BLaER1 treated with 17β-estradiol and CSF1 and Interleukin-3, amounts not matched to agents 10 nM and 100 nM (cell line): ENCODE data around the gene ADCY9.

Source experiments
- H3K27ac ChIP-seq, 11 experiments: shearing (Covaris generic); formaldehyde crosslinking; 2 replicates each; pipeline ENCODE4 v1.8.1; 2022
- H3K27me3 ChIP-seq, 11 experiments: shearing (Covaris generic); formaldehyde crosslinking; 2 replicates each; pipeline ENCODE4 v1.8.1; 2022
- H3K36me3 ChIP-seq, 11 experiments: shearing (Covaris generic); formaldehyde crosslinking; 2 replicates each; pipeline ENCODE4 v1.8.1; 2022
- H3K4me1 ChIP-seq, 10 experiments: shearing (Covaris generic); formaldehyde crosslinking; 2 replicates each; pipeline ENCODE4 v1.8.1; 2022
- H3K4me2 ChIP-seq, 11 experiments: shearing (Covaris generic); formaldehyde crosslinking; 2 replicates each; pipeline ENCODE4 v1.8.1; 2022
- H3K4me3 ChIP-seq, 10 experiments: shearing (Covaris generic); formaldehyde crosslinking; 2 replicates each; pipeline ENCODE4 v1.8.1; 2022
- H3K9ac ChIP-seq, 11 experiments: shearing (Covaris generic); formaldehyde crosslinking; 2 replicates each; pipeline ENCODE4 v1.8.1; 2022
- H3K9me3 ChIP-seq, 11 experiments: shearing (Covaris generic); formaldehyde crosslinking; replicated peaks in 1 of 11; 2 replicates each; pipeline ENCODE4 v1.8.1; 2022
- H4K20me1 ChIP-seq, 11 experiments: shearing (Covaris generic); formaldehyde crosslinking; 2 replicates each; pipeline ENCODE4 v1.8.1; 2022
- Cebpa-rat ChIP-seq, 11 experiments: shearing (Covaris generic); IDR thresholded peaks; 2 replicates each; pipeline ENCODE4 v1.8.1; 2022

ADCY9 gene

DNA sequence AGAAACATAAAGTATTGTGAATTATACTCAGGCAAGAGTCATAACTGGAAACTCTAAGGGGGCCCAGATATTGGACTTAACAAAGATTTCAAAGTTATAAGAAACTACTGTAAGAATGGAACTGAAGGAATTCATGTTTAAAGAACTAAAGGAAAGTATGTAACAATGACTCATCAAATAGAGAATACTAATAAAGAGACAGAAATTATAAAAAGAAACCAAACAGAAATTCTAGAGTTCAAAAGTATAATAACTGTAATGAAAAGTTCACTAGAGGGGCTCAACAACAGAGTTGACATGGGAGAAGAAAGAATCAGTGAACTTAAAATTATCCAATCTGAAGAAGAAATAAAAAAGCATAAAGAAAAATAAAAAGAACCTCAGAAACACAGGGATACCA is 55.4 kb downstream of the ADCY9 start:
- Histone ChIP-seq H3K4me2 (peak overlapping the region in 10 of 11 experiments; percentile 73 to 93 (median 86); a peak in 18 of 22 replicates), H3K36me3 (peaks cover 0 to 35% (median 28%) of the 10 kb centered on the region in 11 experiments; a peak in 18 of 22 replicates), H3K27me3 (no peaks in the 10 kb centered on the region), H3K4me1 (peaks cover 63 to 68% (median 65%) of the 10 kb centered on the region in 10 experiments), H3K27ac (peak overlapping the region in 10 of 11 experiments; percentile 64 to 99 (median 98); a peak in 21 of 22 replicates), H3K4me3 (peak overlapping the region in 1 of 10 experiments; percentile 18; a peak in 3 of 20 replicates), H3K9me3 (peaks cover 22 to 45% (median 43%) of the 10 kb centered on the region in 11 experiments), H3K9ac (peak overlapping the region in 8 of 11 experiments; percentile 65 to 90 (median 72); a peak in 10 of 22 replicates), H4K20me1 (no peaks in the 10 kb centered on the region)
- TF ChIP-seq Cebpa-rat (IDR thresholded peaks at IDR 0.05) = no peak

DNA sequence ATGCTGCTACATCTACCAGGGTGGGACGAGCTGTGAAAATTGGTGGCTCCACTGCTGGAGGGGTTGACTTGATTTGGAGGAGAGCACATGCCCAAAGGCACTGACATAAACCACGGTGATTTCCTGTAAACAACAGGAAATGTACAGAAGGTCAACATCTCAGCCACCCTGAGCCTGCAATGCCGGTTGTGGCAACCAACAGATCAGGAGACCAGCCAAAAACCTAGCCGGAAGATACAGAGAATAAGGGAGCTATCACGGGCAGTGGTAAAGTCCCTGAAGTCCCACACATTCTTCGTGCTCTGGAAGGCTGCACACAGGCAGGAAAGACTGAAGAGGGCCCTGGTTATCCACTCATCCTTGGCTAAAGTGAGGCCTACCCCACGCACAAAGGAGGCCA is 56.2 kb downstream of the ADCY9 start:
- Histone ChIP-seq H3K9me3 (peaks cover 22 to 45% (median 43%) of the 10 kb centered on the region in 11 experiments), H4K20me1 (no peaks in the 10 kb centered on the region), H3K27ac (peak overlapping the region; percentile 61 to 99 (median 98)), H3K4me1 (peaks cover 63 to 69% (median 65%) of the 10 kb centered on the region in 10 experiments), H3K4me3 (peak overlapping the region in 5 of 10 experiments; percentile 8 to 28 (median 10); a peak in 5 of 20 replicates), H3K36me3 (peaks cover 0 to 35% (median 28%) of the 10 kb centered on the region in 11 experiments; a peak in 18 of 22 replicates), H3K4me2 (peak overlapping the region; percentile 73 to 93 (median 86)), H3K9ac (peak overlapping the region; percentile 23 to 90 (median 70); a peak in 20 of 22 replicates), H3K27me3 (no peaks in the 10 kb centered on the region)
- no peak; a peak in 1 of 22 replicates for TF ChIP-seq Cebpa-rat (IDR thresholded peaks at IDR 0.05)

DNA sequence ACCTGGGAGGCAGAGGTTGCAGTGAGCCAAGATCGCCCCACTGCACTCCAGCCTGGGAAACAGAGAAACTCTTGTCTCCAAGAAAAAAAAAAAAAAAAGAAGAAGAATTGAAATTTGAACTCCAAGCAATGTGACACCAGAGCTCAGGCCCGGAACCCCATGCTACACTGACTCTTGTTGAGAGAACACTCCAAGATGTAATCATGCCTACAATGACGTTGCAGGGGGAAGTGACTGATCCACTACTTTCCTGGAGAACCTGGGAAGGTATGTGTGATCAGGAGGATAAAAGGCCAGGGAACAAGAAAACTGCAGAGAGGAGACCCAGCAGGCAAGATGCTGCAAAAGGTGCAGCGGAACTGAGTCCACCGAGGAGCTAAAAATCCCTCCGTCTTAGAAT is 57.9 kb downstream of the ADCY9 start:
- Histone ChIP-seq H3K4me1 (peaks cover 69 to 73% (median 70%) of the 10 kb centered on the region in 10 experiments), H3K27me3 (no peaks in the 10 kb centered on the region), H3K36me3 (peaks cover 0 to 26% (median 23%) of the 10 kb centered on the region in 11 experiments; a peak in 18 of 22 replicates), H3K9ac (peak overlapping the region in 8 of 11 experiments; percentile 24 to 90 (median 54); a peak in 10 of 22 replicates), H3K9me3 (peaks cover 22 to 34% (median 32%) of the 10 kb centered on the region in 11 experiments), H3K27ac (peak overlapping the region in 9 of 11 experiments; percentile 95 to 99 (median 98); a peak in 18 of 22 replicates), H3K4me2 (peak overlapping the region; percentile 44 to 93 (median 86)), H4K20me1 (no peaks in the 10 kb centered on the region), H3K4me3 (no peak overlapping the region)
- no peak for TF ChIP-seq Cebpa-rat (IDR thresholded peaks at IDR 0.05)

DNA sequence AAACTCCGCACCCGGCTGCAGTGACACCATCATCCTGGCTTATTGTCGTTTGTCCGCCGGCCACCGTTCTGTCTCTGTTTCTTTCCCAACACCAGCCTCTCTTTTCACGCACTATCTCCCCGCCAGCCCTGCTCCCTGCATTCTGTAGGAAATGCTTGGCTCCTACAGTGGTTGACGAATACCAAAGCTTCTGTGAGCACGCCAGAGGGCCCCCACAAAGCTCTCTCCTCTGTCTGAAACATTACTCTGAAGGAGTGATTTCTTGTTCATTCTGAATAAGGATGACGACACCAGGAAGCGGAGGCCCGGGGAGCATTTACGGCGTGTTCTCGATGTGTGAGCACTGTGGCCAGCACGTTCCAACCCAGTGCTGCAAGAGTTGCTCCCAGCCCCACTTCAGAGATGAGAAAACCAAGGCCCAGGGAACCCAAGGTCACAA is 58.8 kb downstream of the ADCY9 start:
- H3K4me1 ChIP-seq = peaks cover 78 to 81% (median 79%) of the 10 kb centered on the region in 10 experiments
- no peak for TF ChIP-seq Cebpa-rat (IDR thresholded peaks at IDR 0.05)

DNA sequence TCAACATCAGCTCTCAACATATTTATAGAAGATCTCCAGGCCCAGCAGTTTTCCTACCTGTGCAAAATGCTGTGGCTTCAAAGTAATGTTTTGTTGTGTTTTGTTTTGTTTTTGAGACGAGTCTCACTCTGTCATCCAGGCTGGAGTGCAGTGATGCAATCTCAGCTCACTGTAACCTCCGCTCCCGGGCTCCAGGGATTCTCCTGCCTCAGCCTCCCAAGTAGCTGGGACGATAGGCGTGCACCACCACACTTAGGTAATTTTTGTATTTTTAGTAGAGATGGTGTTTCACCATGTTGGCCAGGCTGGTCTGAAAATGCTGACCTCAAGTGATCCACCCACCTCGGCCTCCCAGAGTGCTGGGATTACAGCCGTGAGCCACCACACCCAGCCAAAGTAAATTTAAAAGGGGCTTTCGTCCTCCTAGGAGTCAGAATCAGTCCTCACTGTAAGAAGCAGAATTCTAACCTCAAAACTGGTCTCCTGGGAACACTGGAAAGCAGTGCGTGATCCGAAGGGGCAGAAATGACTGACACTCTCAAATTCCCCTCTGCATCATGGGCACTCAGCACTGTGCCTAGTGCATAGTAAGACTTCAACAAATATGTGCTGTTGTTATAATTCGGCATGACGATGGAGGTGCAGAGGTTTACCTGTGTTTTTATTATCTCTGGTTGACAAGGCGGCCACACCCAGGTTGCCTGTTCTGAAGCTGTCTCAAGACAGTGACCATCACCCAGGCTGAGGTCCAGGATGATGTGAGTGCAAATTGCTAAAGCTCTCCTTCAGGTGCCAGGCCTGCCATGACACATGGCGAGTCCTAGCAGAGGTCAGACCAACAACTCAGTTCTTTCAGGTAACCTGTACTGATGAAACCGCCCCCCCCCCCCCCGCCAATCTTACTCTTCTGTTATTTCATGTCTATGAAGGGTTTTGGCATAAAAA is 59.8 kb downstream of the ADCY9 start:
- H3K4me1 ChIP-seq = peaks cover 88 to 91% (median 89%) of the 10 kb centered on the region in 10 experiments
- peak overlapping the region; percentile 42 to 90 (median 88); a peak in 20 of 22 replicates for H3K9ac ChIP-seq
- peak overlapping the region; percentile 19 to 70 (median 58); a peak in 18 of 20 replicates for H3K4me3 ChIP-seq
- no peaks in the 10 kb centered on the region for H3K27me3 ChIP-seq
- H3K9me3 ChIP-seq = peaks cover 10 to 14% (median 12%) of the 10 kb centered on the region in 11 experiments
- H4K20me1 ChIP-seq = no peaks in the 10 kb centered on the region
- peak overlapping the region; percentile 81 to 93 (median 87) for H3K4me2 ChIP-seq
- TF ChIP-seq Cebpa-rat (IDR thresholded peaks at IDR 0.05) = peak in 6 of 11 experiments; percentile 20 to 70 (median 29); a peak in 5 of 22 replicates
- H3K27ac ChIP-seq = peak overlapping the region; percentile 23 to 99 (median 98); a peak in 21 of 22 replicates
- H3K36me3 ChIP-seq = peaks cover 0 to 10% (median 4%) of the 10 kb centered on the region in 11 experiments; a peak in 11 of 22 replicates

More for the DNA sequence above, 58.8 kb downstream of the ADCY9 start:
- no peaks in the 10 kb centered on the region for H4K20me1 ChIP-seq
- peak overlapping the region in 9 of 11 experiments; percentile 95 to 99 (median 98); a peak in 18 of 22 replicates for H3K27ac ChIP-seq
- peaks cover 20 to 24% (median 22%) of the 10 kb centered on the region in 11 experiments for H3K9me3 ChIP-seq
- H3K27me3 ChIP-seq = no peaks in the 10 kb centered on the region
- peak overlapping the region in 2 of 10 experiments; percentile 61 to 62; a peak in 2 of 20 replicates for H3K4me3 ChIP-seq
- H3K36me3 ChIP-seq = peaks cover 0 to 17% (median 14%) of the 10 kb centered on the region in 11 experiments; a peak in 17 of 22 replicates
- H3K9ac ChIP-seq = peak overlapping the region in 9 of 11 experiments; percentile 76 to 90 (median 88); a peak in 14 of 22 replicates
- H3K4me2 ChIP-seq = peak overlapping the region; percentile 13 to 93 (median 86); a peak in 21 of 22 replicates

DNA sequence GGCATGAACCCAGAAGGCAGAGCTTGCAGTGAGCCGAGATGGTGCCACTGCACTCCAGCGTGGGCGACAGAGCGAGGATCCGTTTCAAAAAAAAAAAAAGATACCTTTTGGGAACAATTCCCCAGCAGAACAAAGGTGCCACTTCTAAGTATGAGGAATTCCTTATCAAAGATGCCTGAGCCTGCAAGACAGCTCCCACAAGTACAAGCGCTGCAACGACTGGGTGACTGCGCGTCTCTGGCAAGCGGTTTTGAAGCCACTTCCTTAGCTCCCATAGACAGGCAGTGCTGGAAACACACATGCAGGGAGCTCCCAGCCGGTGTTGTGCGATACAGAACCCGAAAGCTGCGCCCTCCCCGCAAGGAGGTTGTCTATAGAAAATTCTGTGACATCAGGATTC is 60.5 kb downstream of the ADCY9 start:
- Histone ChIP-seq H3K9me3 (peaks cover 3 to 10% (median 5%) of the 10 kb centered on the region in 11 experiments; a peak in 19 of 22 replicates), H4K20me1 (no peaks in the 10 kb centered on the region), H3K27me3 (no peaks in the 10 kb centered on the region), H3K4me1 (peaks cover 93 to 98% (median 96%) of the 10 kb centered on the region in 10 experiments), H3K4me3 (peak overlapping the region; percentile 19 to 70 (median 58); a peak in 18 of 20 replicates), H3K4me2 (peak overlapping the region; percentile 81 to 93 (median 87)), H3K9ac (peak overlapping the region; percentile 42 to 90 (median 88); a peak in 21 of 22 replicates), H3K36me3 (peaks cover 0 to 8% (median 0%) of the 10 kb centered on the region in 11 experiments; a peak in 5 of 22 replicates), H3K27ac (peak overlapping the region; percentile 23 to 99 (median 98); a peak in 21 of 22 replicates)
- no peak for TF ChIP-seq Cebpa-rat (IDR thresholded peaks at IDR 0.05)

DNA sequence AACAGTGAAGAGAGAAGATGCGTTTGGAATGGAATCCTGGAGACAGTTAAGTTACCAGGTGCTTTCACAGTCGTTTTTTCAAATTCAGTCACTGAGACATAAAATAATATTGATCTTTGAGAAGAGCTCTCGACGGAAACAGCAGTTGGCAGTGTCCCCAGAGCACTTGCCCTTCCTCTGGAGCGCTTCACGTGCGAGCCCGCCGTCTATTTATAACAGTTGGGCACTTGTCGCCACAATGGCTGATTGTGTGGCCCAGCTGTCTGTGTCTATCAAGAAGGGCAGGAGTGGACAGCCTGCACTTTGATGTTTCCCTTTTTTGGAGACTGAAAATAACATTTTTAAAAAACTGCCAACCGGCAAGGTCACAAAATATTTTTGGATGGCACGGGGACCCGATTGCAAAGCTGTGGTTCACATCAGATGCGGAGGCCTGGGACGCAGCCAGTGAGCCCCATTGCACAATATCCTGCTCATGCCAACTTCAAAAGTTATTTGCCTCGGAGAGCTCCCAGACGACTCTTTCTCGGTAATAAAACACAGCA is 62.9 kb downstream of the ADCY9 start:
- H3K4me1 ChIP-seq = peaks cover 92 to 100% (median 96%) of the 10 kb centered on the region in 10 experiments
- TF ChIP-seq Cebpa-rat (IDR thresholded peaks at IDR 0.05) = peak; percentile 87 to 100 (median 99)
- peaks cover 0 to 30% (median 18%) of the 10 kb centered on the region in 11 experiments; a peak in 16 of 22 replicates for H3K36me3 ChIP-seq
- H3K9ac ChIP-seq = peak overlapping the region; percentile 68 to 90 (median 88)
- peak overlapping the region; percentile 71 to 99 (median 98) for H3K27ac ChIP-seq
- H3K9me3 ChIP-seq = peaks cover 0 to 26% (median 15%) of the 10 kb centered on the region in 11 experiments; a peak in 17 of 22 replicates
- no peaks in the 10 kb centered on the region for H3K27me3 ChIP-seq
- H3K4me3 ChIP-seq = peak overlapping the region; percentile 23 to 70 (median 40); a peak in 16 of 20 replicates
- H3K4me2 ChIP-seq = peak overlapping the region; percentile 81 to 93 (median 87)
- no peaks in the 10 kb centered on the region for H4K20me1 ChIP-seq
